ENCODE data around the gene RACGAP1. TPM values are rescaled to one million over a fixed set of nuclear protein-coding genes. Genes with fewer than 3 reads are reported as not detected.

RACGAP1 gene
- total RNA-seq, 4 donors from 2014 or later = 13.8 to 20.4 (median 16.2) TPM

GRCh38 chr12:49985981-49986380 is 39.3 kb downstream of the RACGAP1 start:
- Histone ChIP-seq H3K9me3 (no peaks in the 10 kb centered on the region), H3K4me3 (no peak overlapping the region), H3K4me1 (peaks cover 11% of the 10 kb centered on the region), H3K27me3 (no peaks in the 10 kb centered on the region), H3K36me3 (peaks cover 3% of the 10 kb centered on the region), H3K27ac (no peak overlapping the region)
- DNase-seq (ENCODE audit: low spot score in 2 of 2) = no peak
- TF ChIP-seq EP300 (IDR thresholded peaks at IDR 0.05) (no peak), POLR2AphosphoS5 (IDR thresholded peaks at IDR 0.05) (no peak), POLR2A (IDR thresholded peaks at IDR 0.05) (no peak)
- TF ChIP-seq, protein P1, sequence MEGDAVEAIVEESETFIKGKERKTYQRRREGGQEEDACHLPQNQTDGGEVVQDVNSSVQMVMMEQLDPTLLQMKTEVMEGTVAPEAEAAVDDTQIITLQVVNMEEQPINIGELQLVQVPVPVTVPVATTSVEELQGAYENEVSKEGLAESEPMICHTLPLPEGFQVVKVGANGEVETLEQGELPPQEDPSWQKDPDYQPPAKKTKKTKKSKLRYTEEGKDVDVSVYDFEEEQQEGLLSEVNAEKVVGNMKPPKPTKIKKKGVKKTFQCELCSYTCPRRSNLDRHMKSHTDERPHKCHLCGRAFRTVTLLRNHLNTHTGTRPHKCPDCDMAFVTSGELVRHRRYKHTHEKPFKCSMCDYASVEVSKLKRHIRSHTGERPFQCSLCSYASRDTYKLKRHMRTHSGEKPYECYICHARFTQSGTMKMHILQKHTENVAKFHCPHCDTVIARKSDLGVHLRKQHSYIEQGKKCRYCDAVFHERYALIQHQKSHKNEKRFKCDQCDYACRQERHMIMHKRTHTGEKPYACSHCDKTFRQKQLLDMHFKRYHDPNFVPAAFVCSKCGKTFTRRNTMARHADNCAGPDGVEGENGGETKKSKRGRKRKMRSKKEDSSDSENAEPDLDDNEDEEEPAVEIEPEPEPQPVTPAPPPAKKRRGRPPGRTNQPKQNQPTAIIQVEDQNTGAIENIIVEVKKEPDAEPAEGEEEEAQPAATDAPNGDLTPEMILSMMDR (IDR thresholded peaks at IDR 0.05) = no peak
- WGBS = 95% methylated on average over 5 of the region's 5 CpGs

DNA sequence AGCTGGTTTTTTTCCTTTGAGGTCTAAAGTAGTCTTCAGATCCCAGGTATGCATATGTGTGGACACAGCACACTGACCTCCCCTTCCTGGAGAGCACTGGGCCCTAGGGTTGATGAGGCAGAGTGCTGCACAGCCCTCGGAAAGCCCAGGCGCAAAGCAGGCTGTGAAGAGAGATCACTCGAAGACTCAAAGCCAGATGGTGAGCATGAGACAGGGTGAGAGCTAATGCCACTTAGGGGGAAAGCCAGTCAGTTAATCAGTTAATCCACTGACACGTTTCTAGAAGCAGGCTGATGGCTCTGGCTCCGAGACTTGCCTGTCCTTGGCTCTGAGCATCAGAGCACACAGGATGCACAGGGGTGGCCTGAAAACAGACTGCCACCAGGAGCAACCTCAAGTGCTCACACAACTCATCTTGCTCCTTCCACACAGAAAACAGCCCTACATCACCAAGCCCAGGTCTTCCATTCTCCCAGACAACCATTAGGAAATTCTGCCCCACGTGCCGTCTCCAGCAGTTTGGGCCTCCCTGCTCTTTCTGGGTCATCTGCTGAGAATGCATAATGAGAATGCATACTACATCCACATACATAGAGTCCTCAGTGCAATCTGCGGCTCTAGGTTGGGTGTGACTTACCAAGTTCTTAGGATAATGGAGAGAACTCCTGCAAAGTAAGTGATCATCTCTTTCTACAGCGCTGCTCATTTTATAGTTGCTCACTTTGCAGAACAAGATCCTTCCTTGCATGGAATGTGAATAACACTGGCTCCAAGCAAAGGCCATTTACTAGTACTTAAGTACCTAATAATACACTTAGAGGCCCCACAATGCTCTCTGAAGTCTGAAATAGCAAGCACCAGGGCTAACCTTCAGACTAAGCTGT is 40.6 kb downstream of the RACGAP1 start:
- Histone ChIP-seq H3K27ac (no peak overlapping the region), H3K36me3 (no peaks in the 10 kb centered on the region), H3K27me3 (no peaks in the 10 kb centered on the region), H3K9me3 (no peaks in the 10 kb centered on the region), H3K4me1 (peaks cover 11% of the 10 kb centered on the region), H3K4me3 (no peak overlapping the region)
- 91% methylated on average over 9 of the region's 9 CpGs for WGBS
- no peak for DNase-seq (ENCODE audit: low spot score in 2 of 2)
- TF ChIP-seq, protein P1 (IDR thresholded peaks at IDR 0.05) = no peak
- TF ChIP-seq POLR2A (IDR thresholded peaks at IDR 0.05) = no peak
- no peak for TF ChIP-seq EP300 (IDR thresholded peaks at IDR 0.05)
- no peak for TF ChIP-seq POLR2AphosphoS5 (IDR thresholded peaks at IDR 0.05)

- Histone ChIP-seq H3K9me3 (no peaks in the 10 kb centered on the region), H3K27me3 (no peaks in the 10 kb centered on the region), H3K4me1 (peaks cover 11% of the 10 kb centered on the region), H3K36me3 (no peaks in the 10 kb centered on the region), H3K27ac (no peak overlapping the region), H3K4me3 (no peak overlapping the region)
- TF ChIP-seq POLR2A (IDR thresholded peaks at IDR 0.05) (no peak), POLR2AphosphoS5 (IDR thresholded peaks at IDR 0.05) (no peak), EP300 (IDR thresholded peaks at IDR 0.05) (no peak)
- TF ChIP-seq, protein P1 (IDR thresholded peaks at IDR 0.05) = no peak
- DNase-seq (ENCODE audit: low spot score in 2 of 2) = no peak
- 6% methylated on average over 7 of the region's 8 CpGs for whole genome bisulfite sequencing
These were observed 41.4 kb downstream of the RACGAP1 start for GRCh38 chr12:49983892-49984291.

DNA sequence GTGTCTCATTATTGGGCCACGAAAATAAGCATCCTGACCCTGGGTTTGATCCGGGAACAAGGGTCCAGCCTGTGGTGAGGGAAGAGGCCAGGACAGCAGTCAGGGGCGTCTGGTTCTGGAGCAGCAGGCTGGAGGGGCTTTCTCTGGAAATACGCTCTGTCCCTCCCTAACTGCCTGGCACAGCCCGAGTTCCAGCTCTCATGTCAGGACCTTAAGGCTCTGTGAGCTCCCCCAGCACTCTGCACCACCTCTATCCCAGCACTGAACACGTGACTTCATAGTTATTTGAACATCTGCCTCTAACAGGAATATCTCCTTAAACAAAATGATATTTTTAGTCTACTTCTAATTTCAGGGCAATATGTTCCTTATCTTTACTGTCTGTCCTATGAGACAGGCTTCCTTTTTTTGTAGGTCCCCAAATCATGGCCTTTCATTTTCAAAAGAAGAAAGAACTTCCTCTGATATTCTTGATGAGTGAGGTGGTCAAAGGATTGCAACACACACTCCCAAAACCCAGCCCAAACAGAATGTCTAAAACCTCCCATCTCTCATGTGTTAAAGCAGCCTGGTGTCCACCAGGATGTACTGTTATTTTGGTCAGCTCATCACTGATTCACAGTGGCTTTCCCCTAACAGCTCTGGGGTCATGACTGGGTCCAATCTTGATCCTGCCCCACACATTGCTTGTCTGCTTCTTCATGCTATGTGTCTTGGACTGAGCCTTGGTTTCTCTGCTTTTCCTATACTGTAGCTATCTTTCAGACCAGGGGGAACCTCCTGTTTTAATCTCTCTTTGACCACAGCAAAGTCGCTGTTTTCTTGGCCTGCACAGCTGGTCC is 42.8 kb downstream of the RACGAP1 start:
- H3K27me3 ChIP-seq = no peaks in the 10 kb centered on the region
- no peak for TF ChIP-seq EP300 (IDR thresholded peaks at IDR 0.05)
- no peak for TF ChIP-seq POLR2A (IDR thresholded peaks at IDR 0.05)
- TF ChIP-seq POLR2AphosphoS5 (IDR thresholded peaks at IDR 0.05) = no peak
- TF ChIP-seq, protein P1 (IDR thresholded peaks at IDR 0.05) = no peak
- H3K9me3 ChIP-seq = no peaks in the 10 kb centered on the region
- WGBS = 84% methylated on average over 7 of the region's 7 CpGs
- H3K4me3 ChIP-seq = no peak overlapping the region
- H3K4me1 ChIP-seq = peaks cover 11% of the 10 kb centered on the region
- DNase-seq (ENCODE audit: low spot score in 2 of 2) = no peak
- no peak overlapping the region for H3K27ac ChIP-seq
- H3K36me3 ChIP-seq = no peaks in the 10 kb centered on the region
